ENCODE results near the gene ING3. TPM values are rescaled to one million over a fixed set of nuclear protein-coding genes. Genes with fewer than 3 reads are reported as not detected.
"Not testable (repeated sequence)": the region's sequence is repeated elsewhere in the genome, so short reads cannot be mapped to it uniquely, and the experiment has no call there.

The ING3 gene
- total RNA-seq, 2 donors from 2014 or later: 13.8 to 17.2 TPM

- DNase-seq (ENCODE audit: low spot score): no peak
- intact Hi-C loops (cut with DNase I): loop anchor here (5.0 to 10.0 kb wide), 2 partner anchors 143 to 150 kb away; no protein-coding TSS in a partner anchor
Measured at GRCh38 chr7:120944826-120945562, 5.6 kb upstream of the ING3 start.

DNA sequence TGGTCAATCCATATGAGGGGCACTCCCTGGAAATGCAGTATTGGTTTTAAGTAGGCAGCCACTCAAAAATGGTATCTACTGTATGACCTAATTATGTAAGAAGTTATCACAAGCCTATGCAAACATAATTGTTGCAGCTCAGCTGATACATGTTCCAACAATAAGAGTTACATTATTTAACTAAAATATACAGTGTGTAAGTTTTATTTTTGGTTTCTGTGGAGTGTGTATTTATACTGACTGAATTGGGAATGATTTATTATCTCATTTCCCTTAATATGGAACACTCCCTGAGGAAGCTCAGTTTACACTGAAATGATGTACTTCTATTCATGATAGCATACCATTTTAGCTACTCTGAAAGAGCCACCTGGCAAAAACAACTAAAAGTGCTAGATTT lies 2.6 kb upstream of the ING3 start:
- no peak for DNase-seq (ENCODE audit: low spot score)
- intact Hi-C loops (cut with DNase I): loop anchor here in 1 of 2 donors (10.0 kb wide), 1 partner anchor 153 kb away; no protein-coding TSS in a partner anchor

GRCh38 chr7:120949393-120949911 lies 1.1 kb upstream of the ING3 start:
- DNase-seq (ENCODE audit: low spot score): no peak
- intact Hi-C loops (cut with DNase I): loop anchor here in 1 of 2 donors (10.0 kb wide), 1 partner anchor 155 kb away; no protein-coding TSS in a partner anchor

GRCh38 chr7:120949998-120950538 lies 509 bp upstream of the ING3 start:
- intact Hi-C loops (cut with DNase I): loop anchor here in 1 of 2 donors (10.0 kb wide), 1 partner anchor 155 kb away; no protein-coding TSS in a partner anchor
- no peak for DNase-seq (ENCODE audit: low spot score)

- no peak for DNase-seq (ENCODE audit: low spot score)
- intact Hi-C loops (cut with DNase I): no loop called here
Measured at GRCh38 chr7:120951309-120951699, 727 bp downstream of the ING3 start.

- intact Hi-C loops (cut with DNase I): no loop called here
- no peak for DNase-seq (ENCODE audit: low spot score)
Measured at GRCh38 chr7:120951826-120952225, 1.2 kb downstream of the ING3 start.

DNA sequence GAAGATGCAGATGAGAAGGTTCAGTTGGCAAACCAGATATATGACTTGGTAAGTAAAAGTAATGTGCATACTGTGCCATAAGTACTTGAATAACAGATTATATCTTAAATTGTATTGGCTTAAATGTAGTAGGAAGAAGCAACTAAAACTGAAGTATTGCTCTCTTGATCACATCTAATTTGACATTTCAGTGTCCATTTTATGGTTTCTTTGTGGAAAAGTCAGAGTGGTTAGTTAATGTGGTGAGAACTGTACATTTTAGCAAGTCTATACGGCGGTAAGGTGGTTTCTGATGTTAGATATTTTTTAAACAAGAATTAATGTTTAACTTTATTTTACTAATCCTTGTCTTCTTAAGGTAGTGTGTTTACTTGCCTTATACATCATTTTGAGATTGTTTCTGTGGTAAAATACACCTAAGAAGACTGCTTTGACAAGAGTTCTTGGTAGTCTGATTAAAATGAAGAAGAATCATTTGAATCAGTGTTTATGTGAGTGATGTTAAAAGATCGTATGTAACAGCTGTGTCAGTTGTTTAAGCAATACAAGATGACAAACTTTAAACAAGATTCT lies 5.1 kb downstream of the ING3 start:
- intact Hi-C loops (cut with DNase I): no loop called here
- no peak for DNase-seq (ENCODE audit: low spot score)

DNA sequence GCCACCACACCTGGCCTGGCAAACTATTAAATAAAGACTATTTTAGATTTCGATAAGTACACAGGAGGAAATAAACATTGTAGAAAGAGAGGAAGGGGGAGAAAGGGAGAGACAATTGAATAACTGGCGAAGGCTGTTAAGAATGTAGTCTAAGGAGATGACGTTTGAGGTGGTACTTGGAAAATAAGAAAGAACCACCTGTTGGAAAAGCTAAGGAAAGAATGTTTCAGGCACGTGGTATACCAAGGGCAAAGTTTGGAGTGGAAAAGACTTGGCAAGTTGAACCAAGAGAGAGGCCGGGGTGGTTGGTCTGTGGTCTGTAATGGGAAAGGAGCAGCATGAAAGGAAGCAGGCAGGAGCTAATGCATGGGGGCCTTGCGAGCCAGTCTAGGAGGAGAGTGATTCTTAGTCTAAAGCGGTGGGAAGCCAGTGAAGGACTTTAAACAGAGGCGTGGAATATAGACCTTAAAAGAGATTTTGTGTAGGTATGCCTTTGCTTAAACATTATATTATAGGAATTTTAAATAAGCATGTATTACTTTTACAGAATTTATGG lies 9.4 kb downstream of the ING3 start:
- intact Hi-C loops (cut with DNase I): no loop called here
- DNase-seq (ENCODE audit: low spot score): no peak

DNA sequence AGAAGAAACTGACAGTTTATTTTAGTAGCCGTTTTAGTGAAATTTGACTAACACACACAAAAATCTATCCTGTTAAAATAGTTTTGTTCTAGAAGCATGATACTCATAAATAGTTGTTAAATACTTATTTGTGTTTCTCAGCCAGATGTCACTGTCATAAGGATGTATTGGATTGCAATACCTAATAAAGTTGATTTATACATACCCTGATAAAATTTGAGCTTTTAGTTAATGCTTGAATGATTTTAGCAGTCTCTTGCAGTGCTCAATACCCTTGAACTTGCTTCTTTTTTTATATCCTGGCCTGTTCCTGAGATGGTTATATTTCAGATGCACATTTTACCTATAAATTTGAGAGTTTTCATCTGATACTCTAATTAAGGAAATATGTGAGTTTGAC lies 10.1 kb downstream of the ING3 start:
- DNase-seq (ENCODE audit: low spot score): no peak
- intact Hi-C loops (cut with DNase I): no loop called here

- DNase-seq (ENCODE audit: low spot score): no peak
- intact Hi-C loops (cut with DNase I): no loop called here
Measured at GRCh38 chr7:120961638-120962173, 11.1 kb downstream of the ING3 start.

- DNase-seq (ENCODE audit: low spot score): no peak
- intact Hi-C loops (cut with DNase I): no loop called here
Measured at GRCh38 chr7:120964088-120964487, 13.5 kb downstream of the ING3 start.

- intact Hi-C loops (cut with DNase I): no loop called here
- no peak for DNase-seq (ENCODE audit: low spot score)
Measured at GRCh38 chr7:120966961-120967360, 16.4 kb downstream of the ING3 start.

DNA sequence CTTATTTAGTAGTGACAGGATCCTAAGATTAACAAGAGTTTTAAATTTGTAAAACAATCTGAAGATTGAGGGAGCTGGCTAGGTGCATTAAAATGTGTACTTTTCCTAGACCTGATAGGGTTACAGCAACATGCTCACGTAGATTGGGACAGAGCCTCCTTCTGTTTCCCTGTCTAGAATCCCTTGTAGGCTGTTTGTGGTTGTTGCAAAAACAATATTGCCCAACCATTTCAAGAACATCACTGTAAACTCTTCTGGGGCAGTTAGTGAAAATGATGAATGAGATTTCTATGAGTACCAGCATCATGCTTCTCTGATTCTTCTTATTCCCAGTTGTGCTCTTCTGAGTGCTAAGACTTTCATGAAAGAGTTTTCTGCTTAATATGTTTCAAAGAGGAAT lies 23.3 kb downstream of the ING3 start:
- DNase-seq (ENCODE audit: low spot score): no peak
- intact Hi-C loops (cut with DNase I): no loop called here

- intact Hi-C loops (cut with DNase I): no loop called here
- DNase-seq (ENCODE audit: low spot score): no peak
Measured at GRCh38 chr7:120979765-120980499, 29.4 kb downstream of the ING3 start.

DNA sequence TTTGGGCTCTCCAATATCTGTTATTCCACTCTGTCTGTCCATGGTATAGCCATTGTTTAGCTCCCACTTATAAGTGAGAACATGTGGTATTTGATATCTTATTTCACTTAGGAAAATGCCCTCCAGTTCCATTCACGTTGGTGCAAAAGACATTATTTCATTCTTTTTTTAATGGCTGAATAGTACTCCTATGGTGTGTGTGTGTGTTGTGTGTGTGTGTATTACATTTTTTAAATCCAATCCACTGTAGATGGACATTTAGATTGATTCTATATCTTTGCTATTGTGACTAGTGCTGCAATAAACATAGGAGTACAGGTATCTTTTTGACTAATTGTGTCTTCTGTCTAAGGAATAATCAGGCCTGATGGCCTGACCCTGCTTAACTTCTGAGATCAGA lies 30.5 kb downstream of the ING3 start:
- intact Hi-C loops (cut with DNase I): no loop called here
- no peak for DNase-seq (ENCODE audit: low spot score)

DNA sequence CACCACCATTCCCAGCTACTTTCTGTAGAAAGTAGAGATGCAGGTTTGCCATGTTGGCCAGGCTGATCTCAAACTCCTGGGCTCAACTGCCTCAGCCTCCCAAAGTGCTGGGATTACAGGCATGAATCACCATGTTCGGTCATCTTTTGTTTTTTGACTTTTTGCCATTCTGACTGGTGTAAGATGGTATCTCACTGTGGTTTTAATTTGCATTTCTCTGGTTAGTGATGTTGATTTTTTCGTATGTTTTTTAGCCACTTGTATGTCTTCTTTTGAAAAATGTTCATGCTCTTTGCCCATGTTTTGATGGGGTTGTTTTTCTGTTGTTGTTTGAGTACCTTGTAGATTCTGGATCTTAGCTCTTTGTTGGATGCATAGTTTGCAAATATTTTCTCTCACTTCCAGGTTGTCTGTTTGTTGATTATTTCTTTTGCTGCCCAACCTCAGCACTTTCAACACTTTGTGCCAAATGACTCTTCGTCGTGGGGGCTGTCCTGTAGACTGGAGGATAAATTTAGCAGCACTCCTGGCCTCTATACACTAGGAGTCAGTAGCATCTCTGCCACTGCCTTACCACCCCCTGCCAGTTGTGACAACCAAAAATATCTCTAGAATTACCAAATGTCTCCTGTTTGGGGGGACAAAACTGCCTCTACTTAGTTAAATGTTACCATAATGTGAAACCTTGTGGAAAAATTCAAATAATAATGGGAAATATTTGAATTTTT lies 31.5 kb downstream of the ING3 start:
- no peak for DNase-seq (ENCODE audit: low spot score)
- intact Hi-C loops (cut with DNase I): no loop called here

GRCh38 chr7:120983592-120983991 lies 33.0 kb downstream of the ING3 start:
- DNase-seq (ENCODE audit: low spot score); intact Hi-C loops (cut with DNase I): not testable (repeated sequence)

DNA sequence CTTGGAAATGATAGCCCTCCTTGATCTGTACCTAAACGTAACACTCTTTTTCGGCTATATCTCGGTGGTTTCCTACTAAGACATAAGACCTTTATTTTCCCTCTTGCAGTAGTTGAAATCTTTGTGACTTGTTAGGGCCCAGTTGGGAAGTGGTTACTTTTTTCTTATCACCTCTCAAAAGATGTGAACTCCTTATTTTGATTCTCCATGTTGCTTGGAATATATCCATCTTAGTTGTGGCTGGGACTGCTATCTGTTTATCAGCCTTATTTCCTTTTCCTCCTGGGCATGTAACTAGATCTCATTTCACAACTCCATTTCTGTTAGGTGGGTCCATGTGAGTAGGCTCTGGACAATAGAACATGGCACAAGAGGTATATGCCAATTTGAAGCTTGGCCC lies 33.8 kb downstream of the ING3 start:
- DNase-seq (ENCODE audit: low spot score): no peak
- intact Hi-C loops (cut with DNase I): no loop called here
